AG09309 (cell line): ENCODE data around the gene PLEKHB1.

ENCODE experiments used
- DNase-seq: peaks from one replicate; pipeline ENCODE4 v3.0.0-alpha.2; 2010; ENCODE audit warnings: low read depth
- H3K4me3 ChIP-seq: 2 replicates; pipeline ENCODE4 v1.5.1; 2011; ENCODE audit warnings: mild to moderate bottlenecking, low read depth, low read length, moderate library complexity; ENCODE audit not compliant: control insufficient read depth
- TF ChIP-seq, protein P1 (sequence below): IDR thresholded peaks from 2 replicates; pipeline ENCODE4 v1.5.1; 2011; ENCODE audit warnings: mild to moderate bottlenecking, low read depth, low read length, inconsistent platforms; ENCODE audit not compliant: insufficient read depth, control insufficient read depth; ENCODE audit errors: missing control alignments

The PLEKHB1 gene

DNA sequence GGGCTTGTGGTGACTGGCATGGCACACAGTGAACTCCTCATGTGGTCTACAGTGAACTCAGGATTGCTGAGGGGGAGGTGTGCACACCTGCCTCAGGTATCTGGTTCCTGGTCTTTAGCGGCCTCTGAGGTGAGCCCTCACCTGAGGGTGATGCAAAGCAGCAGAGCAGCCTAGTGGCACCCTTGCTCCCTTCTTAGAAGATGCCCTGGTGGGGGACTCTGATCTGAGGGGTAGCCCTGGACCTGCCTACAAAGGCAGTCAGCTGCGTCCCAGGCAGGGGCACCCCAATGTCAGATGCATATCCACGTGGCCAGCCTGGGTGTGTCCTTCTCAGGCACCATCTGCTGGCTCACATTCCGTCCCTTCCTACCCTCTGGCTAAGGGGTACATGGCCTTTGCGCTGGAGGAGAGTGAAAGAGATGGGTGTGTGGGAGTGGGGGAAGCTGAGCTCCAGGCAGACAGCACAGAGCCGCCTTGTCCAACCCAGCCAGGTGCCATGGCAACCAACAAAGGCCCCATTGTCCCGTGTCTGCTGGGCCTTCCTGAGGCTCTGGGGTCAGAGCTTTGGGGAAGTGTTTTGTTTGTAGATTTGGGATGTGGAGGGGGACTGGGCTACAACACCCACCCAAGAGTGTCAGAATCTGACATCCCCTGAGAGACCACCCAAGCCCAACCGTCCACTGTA, 5.8 kb downstream of the PLEKHB1 start:
- TF ChIP-seq, protein P1, sequence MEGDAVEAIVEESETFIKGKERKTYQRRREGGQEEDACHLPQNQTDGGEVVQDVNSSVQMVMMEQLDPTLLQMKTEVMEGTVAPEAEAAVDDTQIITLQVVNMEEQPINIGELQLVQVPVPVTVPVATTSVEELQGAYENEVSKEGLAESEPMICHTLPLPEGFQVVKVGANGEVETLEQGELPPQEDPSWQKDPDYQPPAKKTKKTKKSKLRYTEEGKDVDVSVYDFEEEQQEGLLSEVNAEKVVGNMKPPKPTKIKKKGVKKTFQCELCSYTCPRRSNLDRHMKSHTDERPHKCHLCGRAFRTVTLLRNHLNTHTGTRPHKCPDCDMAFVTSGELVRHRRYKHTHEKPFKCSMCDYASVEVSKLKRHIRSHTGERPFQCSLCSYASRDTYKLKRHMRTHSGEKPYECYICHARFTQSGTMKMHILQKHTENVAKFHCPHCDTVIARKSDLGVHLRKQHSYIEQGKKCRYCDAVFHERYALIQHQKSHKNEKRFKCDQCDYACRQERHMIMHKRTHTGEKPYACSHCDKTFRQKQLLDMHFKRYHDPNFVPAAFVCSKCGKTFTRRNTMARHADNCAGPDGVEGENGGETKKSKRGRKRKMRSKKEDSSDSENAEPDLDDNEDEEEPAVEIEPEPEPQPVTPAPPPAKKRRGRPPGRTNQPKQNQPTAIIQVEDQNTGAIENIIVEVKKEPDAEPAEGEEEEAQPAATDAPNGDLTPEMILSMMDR: no peak
- no peak overlapping the region for H3K4me3 ChIP-seq
- no peak for DNase-seq

DNA sequence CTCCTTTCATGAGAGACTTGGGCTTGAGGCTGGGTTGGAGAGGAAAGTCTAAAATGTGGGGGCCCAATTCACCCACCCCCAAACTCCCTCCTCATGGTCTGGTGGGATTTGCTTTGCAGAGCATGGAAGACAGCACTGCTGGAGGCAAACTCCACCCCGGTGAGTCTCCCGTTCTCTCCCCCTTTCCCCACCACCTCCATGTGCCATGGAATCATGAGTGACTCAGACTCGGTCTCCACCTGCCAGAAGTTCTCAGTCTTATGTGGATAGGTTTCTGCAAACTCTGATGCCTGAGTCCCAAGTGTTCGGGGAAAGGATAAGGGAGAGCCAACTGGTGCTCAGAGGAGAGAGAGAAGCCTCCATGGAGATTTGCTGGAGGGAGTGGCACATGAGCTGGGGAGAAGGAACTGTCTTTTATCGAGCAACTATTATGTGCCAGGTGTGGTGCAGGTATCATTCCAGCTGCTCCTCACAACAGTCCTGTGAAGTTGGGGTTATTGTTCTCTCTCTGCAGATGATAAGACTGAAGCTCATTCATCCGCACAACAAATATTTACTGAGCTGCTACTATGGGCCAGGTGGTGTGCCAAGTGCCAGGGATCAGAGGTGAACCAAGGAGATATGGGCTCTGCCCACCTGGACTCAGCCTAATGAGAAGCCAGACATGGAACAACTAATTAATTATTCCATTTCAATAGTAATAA, 6.6 kb downstream of the PLEKHB1 start:
- TF ChIP-seq, protein P1: no peak
- DNase-seq: no peak
- no peak overlapping the region for H3K4me3 ChIP-seq

- no peak for DNase-seq
- no peak overlapping the region for H3K4me3 ChIP-seq
- TF ChIP-seq, protein P1: no peak
Measured at GRCh38 chr11:73653996-73654395, 7.6 kb downstream of the PLEKHB1 start.

DNA sequence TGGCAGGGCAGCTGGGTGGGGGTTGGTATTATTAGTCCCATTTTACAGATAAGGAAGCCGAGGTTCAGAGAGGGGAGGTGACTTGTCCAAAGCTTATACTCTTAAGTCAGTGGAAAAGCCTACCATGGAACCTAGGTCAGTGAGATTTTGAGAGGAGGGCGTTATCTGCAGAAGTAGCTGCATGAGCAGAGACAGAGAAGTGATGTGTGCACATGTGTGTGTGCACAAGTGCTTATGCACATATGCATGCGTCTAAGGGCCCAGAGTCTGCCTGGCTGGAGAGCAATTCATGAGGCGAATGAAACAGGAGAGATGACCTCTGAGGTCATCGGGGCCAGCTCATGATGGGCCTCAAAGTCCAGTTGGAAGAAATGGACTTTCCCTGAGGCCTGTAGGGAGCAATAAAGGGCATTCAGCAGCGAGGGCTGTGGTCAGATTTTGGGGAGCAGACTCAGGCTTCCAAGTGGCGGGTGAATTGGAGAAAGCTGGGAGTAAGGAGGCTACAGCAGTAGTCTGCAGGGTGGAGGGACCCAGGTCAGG, 8.2 kb downstream of the PLEKHB1 start:
- no peak for DNase-seq
- H3K4me3 ChIP-seq: no peak overlapping the region
- TF ChIP-seq, protein P1: no peak

DNA sequence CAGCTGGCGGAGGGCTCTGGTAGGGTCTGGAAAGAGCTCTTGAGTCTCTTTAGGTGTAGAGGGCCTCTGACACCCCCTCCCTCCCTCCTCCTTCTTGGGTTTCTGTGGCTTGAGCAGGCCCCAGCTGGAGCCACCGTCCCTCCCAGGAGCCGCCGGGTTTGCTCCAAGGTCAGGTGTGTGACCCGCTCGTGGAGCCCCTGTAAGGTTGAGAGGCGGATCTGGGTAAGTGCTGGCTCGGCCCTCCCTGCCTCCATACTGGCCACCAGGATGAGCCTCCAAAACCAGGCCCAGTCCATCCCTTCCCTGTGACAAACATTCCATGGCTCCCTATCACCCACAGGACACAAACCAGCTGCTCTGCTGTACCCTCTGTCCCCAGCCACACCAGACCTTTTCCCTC, 9.3 kb downstream of the PLEKHB1 start:
- TF ChIP-seq, protein P1: no peak
- no peak overlapping the region for H3K4me3 ChIP-seq
- no peak for DNase-seq

GRCh38 chr11:73656985-73657384, 10.6 kb downstream of the PLEKHB1 start:
- TF ChIP-seq, protein P1: no peak
- no peak for DNase-seq
- H3K4me3 ChIP-seq: no peak overlapping the region
